GM23338 (cell line): ENCODE data around the gene CMIP. TPM values are rescaled to one million over a fixed set of nuclear protein-coding genes. Genes with fewer than 3 reads are reported as not detected.

Experiments used
- ATAC-seq: fragments of 200-7000 bp; cut with Tn5 transposase; 3 replicates; pipeline ENCODE4 v1.9.1; 2020
- DNase-seq: peaks from one replicate; pipeline ENCODE4 v3.0.0-alpha.2; 2015; ENCODE audit warnings: low spot score
- H2AFZ ChIP-seq: fragments of 200-600 bp; sonication (generic); 2 replicates; pipeline ENCODE4 v1.8.0; 2016; ENCODE audit warnings: antibody characterized with exemption, mild to moderate bottlenecking, moderate library complexity
- H3F3A ChIP-seq: fragments of 200-600 bp; sonication (generic); replicated peaks from 2 replicates; pipeline ENCODE4 v1.8.0; 2017; ENCODE audit warnings: antibody characterized with exemption, mixed run types, low read depth
- H3K27ac ChIP-seq: fragments of 200-600 bp; sonication (generic); 2 replicates; pipeline ENCODE4 v1.6.1; 2016; ENCODE audit warnings: low read depth
- H3K27me3 ChIP-seq: fragments of 200-600 bp; sonication (generic); 2 replicates; pipeline ENCODE4 v1.8.0; 2016; ENCODE audit warnings: mild to moderate bottlenecking, mixed run types, moderate library complexity; ENCODE audit not compliant: insufficient read depth
- H3K36me3 ChIP-seq: fragments of 200-600 bp; sonication (generic); 2 replicates; pipeline ENCODE4 v1.8.0; 2016; ENCODE audit warnings: mild to moderate bottlenecking; ENCODE audit not compliant: insufficient read depth
- H3K4me1 ChIP-seq: fragments of 200-600 bp; sonication (generic); 2 replicates; pipeline ENCODE4 v1.8.0; 2016; ENCODE audit warnings: mild to moderate bottlenecking, moderate library complexity; ENCODE audit not compliant: insufficient read depth
- H3K4me2 ChIP-seq: fragments of 200-600 bp; sonication (generic); 2 replicates; pipeline ENCODE4 v1.7.1; 2017; ENCODE audit warnings: mixed run types
- H3K4me3 ChIP-seq: fragments of 200-600 bp; sonication (generic); 2 replicates; pipeline ENCODE4 v1.6.1; 2016; ENCODE audit warnings: mixed run types
- H3K79me2 ChIP-seq: fragments of 200-600 bp; sonication (generic); replicated peaks from 2 replicates; pipeline ENCODE4 v1.8.0; 2017; ENCODE audit warnings: mild to moderate bottlenecking; ENCODE audit not compliant: insufficient read depth
- H3K9me2 ChIP-seq: fragments of 200-600 bp; sonication (generic); 2 replicates; pipeline ENCODE4 v1.8.0; 2017; ENCODE audit not compliant: insufficient read depth
- H4K20me1 ChIP-seq: fragments of 200-600 bp; sonication (generic); replicated peaks from 2 replicates; pipeline ENCODE4 v1.8.0; 2017; ENCODE audit warnings: mild to moderate bottlenecking; ENCODE audit not compliant: insufficient read depth
- H3K27ac Mint-ChIP-seq: 2 replicates; pipeline ENCODE4 v1.8.0; 2020; ENCODE audit warnings: inconsistent platforms, mild to moderate bottlenecking, moderate library complexity, mixed read lengths
- H3K27me3 Mint-ChIP-seq: 3 replicates; pipeline ENCODE4 v1.8.0; 2022; ENCODE audit warnings: low read depth, mild to moderate bottlenecking, moderate library complexity, mixed read lengths, inconsistent platforms; ENCODE audit not compliant: insufficient read depth, poor library complexity
- H3K36me3 Mint-ChIP-seq: 3 replicates; pipeline ENCODE4 v1.8.0; 2021; ENCODE audit warnings: low read depth, mild to moderate bottlenecking, inconsistent platforms, moderate library complexity, mixed read lengths
- H3K4me1 Mint-ChIP-seq: 3 replicates; pipeline ENCODE4 v1.8.0; 2020; ENCODE audit warnings: mild to moderate bottlenecking, inconsistent platforms, mixed read lengths
- H3K4me3 Mint-ChIP-seq: 3 replicates; pipeline ENCODE4 v1.8.0; 2021; ENCODE audit warnings: moderate library complexity, mild to moderate bottlenecking, inconsistent platforms, mixed read lengths
- H3K9me3 Mint-ChIP-seq: 3 replicates; pipeline ENCODE4 v1.8.0; 2020; ENCODE audit warnings: moderate library complexity, mild to moderate bottlenecking, inconsistent platforms, mixed read lengths
- CREB1 ChIP-seq: fragments of 250-450 bp; sonication (Bioruptor Pico); IDR thresholded peaks from 2 replicates; pipeline ENCODE4 v1.5.0; 2020; ENCODE audit warnings: low read depth, mild to moderate bottlenecking, moderate library complexity
- EZH2 ChIP-seq: fragments of 200-600 bp; sonication (generic); IDR thresholded peaks from one replicate; pipeline ENCODE4 v1.8.0; 2017; ENCODE audit warnings: antibody characterized with exemption, mild to moderate bottlenecking, low read depth; ENCODE audit not compliant: unreplicated experiment
- EZH2phosphoT487 ChIP-seq: fragments of 200-600 bp; sonication (generic); IDR thresholded peaks from one replicate; pipeline ENCODE4 v1.8.1; 2018; ENCODE audit warnings: antibody characterized with exemption; ENCODE audit not compliant: unreplicated experiment
- JUNB ChIP-seq: IDR thresholded peaks from one replicate; pipeline ENCODE4 v1.6.1; 2016; ENCODE audit warnings: antibody characterized with exemption; ENCODE audit not compliant: unreplicated experiment
- NANOG ChIP-seq: IDR thresholded peaks from 2 replicates; pipeline ENCODE4 v1.6.1; 2016; ENCODE audit warnings: antibody characterized with exemption, borderline replicate concordance
- POLR2AphosphoS5 ChIP-seq: IDR thresholded peaks from 2 replicates; pipeline ENCODE4 v1.6.1; 2016; ENCODE audit warnings: antibody characterized with exemption, low read depth
- STAT1 ChIP-seq: IDR thresholded peaks from one replicate; pipeline ENCODE4 v1.6.1; 2016; ENCODE audit warnings: antibody characterized with exemption; ENCODE audit not compliant: unreplicated experiment
- ZNF114 ChIP-seq: fragments of 250-450 bp; sonication (Bioruptor Pico); IDR thresholded peaks from 2 replicates; pipeline ENCODE4 v1.5.0; 2020; ENCODE audit warnings: mild to moderate bottlenecking, moderate library complexity
- ZNF331 ChIP-seq: fragments of 250-450 bp; sonication (Bioruptor Pico); IDR thresholded peaks from 2 replicates; pipeline ENCODE4 v1.5.0; 2020; ENCODE audit warnings: low read depth, mild to moderate bottlenecking, moderate library complexity
- polyA plus RNA-seq: library from polyadenylated mRNA; unstranded; fragments of >200 nt; fragmentation: Nextera tagmentation; extraction: Ambion mirVana; gene quantifications from 2 replicates; pipeline ENCODE4 v1.2.1, GENCODE V29; 2016
- total RNA-seq: library from RNA; depleted of rRNA; stranded (reverse); fragments of >200 nt; shearing (Covaris generic); gene quantifications from 2 replicates; pipeline ENCODE4 v1.2.3, GENCODE V29; 2014
- TF ChIP-seq, protein P1 (sequence below): IDR thresholded peaks from 2 replicates; pipeline ENCODE4 v1.6.1; 2016; ENCODE audit warnings: antibody characterized with exemption
- TF ChIP-seq, protein P2 (sequence below): IDR thresholded peaks from one replicate; pipeline ENCODE4 v1.6.1; 2018; ENCODE audit warnings: antibody characterized with exemption; ENCODE audit not compliant: unreplicated experiment
- TF ChIP-seq, protein P3 (sequence below): fragments of 250-450 bp; sonication (Bioruptor Pico); IDR thresholded peaks from 2 replicates; pipeline ENCODE4 v1.5.0; 2020; ENCODE audit warnings: mild to moderate bottlenecking, moderate library complexity

Gene CMIP
- total and polyA plus RNA-seq, 2 experiments from 2014 or later: 9.5 to 62.3 TPM

GRCh38 chr16:81620796-81621195 is 176.2 kb downstream of the CMIP start:
- H3K27me3 ChIP-seq: no peaks in the 10 kb centered on the region
- Mint-ChIP-seq H3K4me1 (peaks cover 6% of the 10 kb centered on the region), H3K36me3 (peaks cover 23% of the 10 kb centered on the region), H3K27ac (no peak overlapping the region; the same call in 1 of the 2 replicates), H3K9me3 (no peaks in the 10 kb centered on the region; the same call in 2 of the 3 replicates), H3K27me3 (peaks cover 7% of the 10 kb centered on the region), H3K4me3 (no peak overlapping the region)
- ATAC-seq (no peak), DNase-seq (no peak)
- H2AFZ ChIP-seq: no peak overlapping the region
- no peak overlapping the region for H3K4me2 ChIP-seq
- H3K27ac ChIP-seq: no peak overlapping the region
- no peak for TF ChIP-seq POLR2AphosphoS5
- TF ChIP-seq EZH2: no peak
- no peaks in the 10 kb centered on the region for H3F3A ChIP-seq
- no peaks in the 10 kb centered on the region for H3K9me2 ChIP-seq
- peaks cover 10% of the 10 kb centered on the region for H3K79me2 ChIP-seq
- H4K20me1 ChIP-seq: no peaks in the 10 kb centered on the region; the same call in 1 of the 2 replicates
- H3K4me3 ChIP-seq: no peak overlapping the region
- no peaks in the 10 kb centered on the region for H3K4me1 ChIP-seq
- no peaks in the 10 kb centered on the region for H3K36me3 ChIP-seq

- Histone ChIP-seq H3K4me3 (no peak overlapping the region), H3F3A (no peaks in the 10 kb centered on the region), H3K27ac (no peak overlapping the region), H2AFZ (no peak overlapping the region), H3K4me2 (no peak overlapping the region), H3K4me1 (no peaks in the 10 kb centered on the region), H3K9me2 (no peaks in the 10 kb centered on the region), H3K79me2 (peaks cover 10% of the 10 kb centered on the region), H3K36me3 (no peaks in the 10 kb centered on the region), H4K20me1 (no peaks in the 10 kb centered on the region; the same call in 1 of the 2 replicates), H3K27me3 (no peaks in the 10 kb centered on the region)
- no peak for ATAC-seq
- peaks cover 6% of the 10 kb centered on the region for H3K4me1 Mint-ChIP-seq
- H3K36me3 Mint-ChIP-seq: peaks cover 22% of the 10 kb centered on the region
- peaks cover 7% of the 10 kb centered on the region for H3K27me3 Mint-ChIP-seq
- H3K9me3 Mint-ChIP-seq: no peaks in the 10 kb centered on the region; the same call in 2 of the 3 replicates
- H3K27ac Mint-ChIP-seq: no peak overlapping the region
- H3K4me3 Mint-ChIP-seq: no peak overlapping the region
- DNase-seq: no peak
- TF ChIP-seq ZNF114 (CRISPR knock-in tag): no peak
- no peak for TF ChIP-seq POLR2AphosphoS5
- TF ChIP-seq, protein P1, sequence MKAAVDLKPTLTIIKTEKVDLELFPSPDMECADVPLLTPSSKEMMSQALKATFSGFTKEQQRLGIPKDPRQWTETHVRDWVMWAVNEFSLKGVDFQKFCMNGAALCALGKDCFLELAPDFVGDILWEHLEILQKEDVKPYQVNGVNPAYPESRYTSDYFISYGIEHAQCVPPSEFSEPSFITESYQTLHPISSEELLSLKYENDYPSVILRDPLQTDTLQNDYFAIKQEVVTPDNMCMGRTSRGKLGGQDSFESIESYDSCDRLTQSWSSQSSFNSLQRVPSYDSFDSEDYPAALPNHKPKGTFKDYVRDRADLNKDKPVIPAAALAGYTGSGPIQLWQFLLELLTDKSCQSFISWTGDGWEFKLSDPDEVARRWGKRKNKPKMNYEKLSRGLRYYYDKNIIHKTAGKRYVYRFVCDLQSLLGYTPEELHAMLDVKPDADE: no peak
- no peak for TF ChIP-seq NANOG
- TF ChIP-seq JUNB: no peak
- no peak for TF ChIP-seq CREB1
- no peak for TF ChIP-seq EZH2
- no peak for TF ChIP-seq ZNF331 (CRISPR knock-in tag)
- TF ChIP-seq, protein P2, sequence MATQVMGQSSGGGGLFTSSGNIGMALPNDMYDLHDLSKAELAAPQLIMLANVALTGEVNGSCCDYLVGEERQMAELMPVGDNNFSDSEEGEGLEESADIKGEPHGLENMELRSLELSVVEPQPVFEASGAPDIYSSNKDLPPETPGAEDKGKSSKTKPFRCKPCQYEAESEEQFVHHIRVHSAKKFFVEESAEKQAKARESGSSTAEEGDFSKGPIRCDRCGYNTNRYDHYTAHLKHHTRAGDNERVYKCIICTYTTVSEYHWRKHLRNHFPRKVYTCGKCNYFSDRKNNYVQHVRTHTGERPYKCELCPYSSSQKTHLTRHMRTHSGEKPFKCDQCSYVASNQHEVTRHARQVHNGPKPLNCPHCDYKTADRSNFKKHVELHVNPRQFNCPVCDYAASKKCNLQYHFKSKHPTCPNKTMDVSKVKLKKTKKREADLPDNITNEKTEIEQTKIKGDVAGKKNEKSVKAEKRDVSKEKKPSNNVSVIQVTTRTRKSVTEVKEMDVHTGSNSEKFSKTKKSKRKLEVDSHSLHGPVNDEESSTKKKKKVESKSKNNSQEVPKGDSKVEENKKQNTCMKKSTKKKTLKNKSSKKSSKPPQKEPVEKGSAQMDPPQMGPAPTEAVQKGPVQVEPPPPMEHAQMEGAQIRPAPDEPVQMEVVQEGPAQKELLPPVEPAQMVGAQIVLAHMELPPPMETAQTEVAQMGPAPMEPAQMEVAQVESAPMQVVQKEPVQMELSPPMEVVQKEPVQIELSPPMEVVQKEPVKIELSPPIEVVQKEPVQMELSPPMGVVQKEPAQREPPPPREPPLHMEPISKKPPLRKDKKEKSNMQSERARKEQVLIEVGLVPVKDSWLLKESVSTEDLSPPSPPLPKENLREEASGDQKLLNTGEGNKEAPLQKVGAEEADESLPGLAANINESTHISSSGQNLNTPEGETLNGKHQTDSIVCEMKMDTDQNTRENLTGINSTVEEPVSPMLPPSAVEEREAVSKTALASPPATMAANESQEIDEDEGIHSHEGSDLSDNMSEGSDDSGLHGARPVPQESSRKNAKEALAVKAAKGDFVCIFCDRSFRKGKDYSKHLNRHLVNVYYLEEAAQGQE: no peak
- TF ChIP-seq, protein P3, sequence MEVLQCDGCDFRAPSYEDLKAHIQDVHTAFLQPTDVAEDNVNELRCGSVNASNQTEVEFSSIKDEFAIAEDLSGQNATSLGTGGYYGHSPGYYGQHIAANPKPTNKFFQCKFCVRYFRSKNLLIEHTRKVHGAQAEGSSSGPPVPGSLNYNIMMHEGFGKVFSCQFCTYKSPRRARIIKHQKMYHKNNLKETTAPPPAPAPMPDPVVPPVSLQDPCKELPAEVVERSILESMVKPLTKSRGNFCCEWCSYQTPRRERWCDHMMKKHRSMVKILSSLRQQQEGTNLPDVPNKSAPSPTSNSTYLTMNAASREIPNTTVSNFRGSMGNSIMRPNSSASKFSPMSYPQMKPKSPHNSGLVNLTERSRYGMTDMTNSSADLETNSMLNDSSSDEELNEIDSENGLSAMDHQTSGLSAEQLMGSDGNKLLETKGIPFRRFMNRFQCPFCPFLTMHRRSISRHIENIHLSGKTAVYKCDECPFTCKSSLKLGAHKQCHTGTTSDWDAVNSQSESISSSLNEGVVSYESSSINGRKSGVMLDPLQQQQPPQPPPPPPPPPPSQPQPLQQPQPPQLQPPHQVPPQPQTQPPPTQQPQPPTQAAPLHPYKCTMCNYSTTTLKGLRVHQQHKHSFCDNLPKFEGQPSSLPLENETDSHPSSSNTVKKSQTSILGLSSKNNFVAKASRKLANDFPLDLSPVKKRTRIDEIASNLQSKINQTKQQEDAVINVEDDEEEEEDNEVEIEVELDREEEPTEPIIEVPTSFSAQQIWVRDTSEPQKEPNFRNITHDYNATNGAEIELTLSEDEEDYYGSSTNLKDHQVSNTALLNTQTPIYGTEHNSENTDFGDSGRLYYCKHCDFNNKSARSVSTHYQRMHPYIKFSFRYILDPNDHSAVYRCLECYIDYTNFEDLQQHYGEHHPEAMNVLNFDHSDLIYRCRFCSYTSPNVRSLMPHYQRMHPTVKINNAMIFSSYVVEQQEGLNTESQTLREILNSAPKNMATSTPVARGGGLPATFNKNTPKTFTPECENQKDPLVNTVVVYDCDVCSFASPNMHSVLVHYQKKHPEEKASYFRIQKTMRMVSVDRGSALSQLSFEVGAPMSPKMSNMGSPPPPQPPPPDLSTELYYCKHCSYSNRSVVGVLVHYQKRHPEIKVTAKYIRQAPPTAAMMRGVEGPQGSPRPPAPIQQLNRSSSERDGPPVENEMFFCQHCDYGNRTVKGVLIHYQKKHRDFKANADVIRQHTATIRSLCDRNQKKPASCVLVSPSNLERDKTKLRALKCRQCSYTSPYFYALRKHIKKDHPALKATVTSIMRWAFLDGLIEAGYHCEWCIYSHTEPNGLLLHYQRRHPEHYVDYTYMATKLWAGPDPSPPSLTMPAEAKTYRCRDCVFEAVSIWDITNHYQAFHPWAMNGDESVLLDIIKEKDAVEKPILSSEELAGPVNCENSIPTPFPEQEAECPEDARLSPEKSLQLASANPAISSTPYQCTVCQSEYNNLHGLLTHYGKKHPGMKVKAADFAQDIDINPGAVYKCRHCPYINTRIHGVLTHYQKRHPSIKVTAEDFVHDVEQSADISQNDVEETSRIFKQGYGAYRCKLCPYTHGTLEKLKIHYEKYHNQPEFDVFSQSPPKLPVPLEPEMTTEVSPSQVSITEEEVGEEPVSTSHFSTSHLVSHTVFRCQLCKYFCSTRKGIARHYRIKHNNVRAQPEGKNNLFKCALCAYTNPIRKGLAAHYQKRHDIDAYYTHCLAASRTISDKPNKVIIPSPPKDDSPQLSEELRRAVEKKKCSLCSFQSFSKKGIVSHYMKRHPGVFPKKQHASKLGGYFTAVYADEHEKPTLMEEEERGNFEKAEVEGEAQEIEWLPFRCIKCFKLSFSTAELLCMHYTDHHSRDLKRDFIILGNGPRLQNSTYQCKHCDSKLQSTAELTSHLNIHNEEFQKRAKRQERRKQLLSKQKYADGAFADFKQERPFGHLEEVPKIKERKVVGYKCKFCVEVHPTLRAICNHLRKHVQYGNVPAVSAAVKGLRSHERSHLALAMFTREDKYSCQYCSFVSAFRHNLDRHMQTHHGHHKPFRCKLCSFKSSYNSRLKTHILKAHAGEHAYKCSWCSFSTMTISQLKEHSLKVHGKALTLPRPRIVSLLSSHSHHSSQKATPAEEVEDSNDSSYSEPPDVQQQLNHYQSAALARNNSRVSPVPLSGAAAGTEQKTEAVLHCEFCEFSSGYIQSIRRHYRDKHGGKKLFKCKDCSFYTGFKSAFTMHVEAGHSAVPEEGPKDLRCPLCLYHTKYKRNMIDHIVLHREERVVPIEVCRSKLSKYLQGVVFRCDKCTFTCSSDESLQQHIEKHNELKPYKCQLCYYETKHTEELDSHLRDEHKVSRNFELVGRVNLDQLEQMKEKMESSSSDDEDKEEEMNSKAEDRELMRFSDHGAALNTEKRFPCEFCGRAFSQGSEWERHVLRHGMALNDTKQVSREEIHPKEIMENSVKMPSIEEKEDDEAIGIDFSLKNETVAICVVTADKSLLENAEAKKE: no peak
- no peak for TF ChIP-seq EZH2phosphoT487
- no peak for TF ChIP-seq STAT1
Observed at GRCh38 chr16:81621496-81621895, 176.9 kb downstream of the CMIP start.
